HG03196 (cell line): Measurements from ENCODE around the gene CDCP1.

Experiments used
- ATAC-seq: cut with Tn5 transposase; IDR thresholded peaks from one replicate; pipeline ENCODE4 v1.9.1; 2021; ENCODE audit not compliant: unreplicated experiment

The CDCP1 gene

GRCh38 chr3:45139372-45140140, 6.6 kb downstream of the CDCP1 start:
- no peak for ATAC-seq

GRCh38 chr3:45137656-45138181, 8.5 kb downstream of the CDCP1 start:
- no peak for ATAC-seq

GRCh38 chr3:45135959-45136358, 10.2 kb downstream of the CDCP1 start:
- no peak for ATAC-seq

- no peak for ATAC-seq
These were observed 11.2 kb downstream of the CDCP1 start for GRCh38 chr3:45134758-45135521.

GRCh38 chr3:45132568-45133211, 13.5 kb downstream of the CDCP1 start:
- no peak for ATAC-seq

- ATAC-seq = no peak
These were observed 15.0 kb downstream of the CDCP1 start for GRCh38 chr3:45131201-45131600.

- no peak for ATAC-seq
These were observed 15.7 kb downstream of the CDCP1 start for GRCh38 chr3:45130476-45130875.

GRCh38 chr3:45128950-45129349, 17.2 kb downstream of the CDCP1 start:
- ATAC-seq = no peak

GRCh38 chr3:45127130-45127822, 18.9 kb downstream of the CDCP1 start:
- no peak for ATAC-seq

- no peak for ATAC-seq
These were observed 19.4 kb downstream of the CDCP1 start for GRCh38 chr3:45126730-45127129.

- no peak for ATAC-seq
These were observed 20.6 kb downstream of the CDCP1 start for GRCh38 chr3:45125550-45126026.

GRCh38 chr3:45124956-45125355, 21.2 kb downstream of the CDCP1 start:
- no peak for ATAC-seq

GRCh38 chr3:45124352-45124751, 21.8 kb downstream of the CDCP1 start:
- no peak for ATAC-seq

- no peak for ATAC-seq
These were observed 22.5 kb downstream of the CDCP1 start for GRCh38 chr3:45123581-45124269.

GRCh38 chr3:45123030-45123429, 23.1 kb downstream of the CDCP1 start:
- ATAC-seq = peak; percentile 75

- no peak for ATAC-seq
These were observed 25.6 kb downstream of the CDCP1 start for GRCh38 chr3:45120359-45121158.

GRCh38 chr3:45119824-45120358, 26.3 kb downstream of the CDCP1 start:
- ATAC-seq = no peak

GRCh38 chr3:45119376-45119775, 26.8 kb downstream of the CDCP1 start:
- ATAC-seq = no peak

GRCh38 chr3:45118615-45119071, 27.5 kb downstream of the CDCP1 start:
- ATAC-seq = no peak
